Measurements from ENCODE around the gene MYH9. TPM values are rescaled to one million over a fixed set of nuclear protein-coding genes. Genes with fewer than 3 reads are reported as not detected.

Gene MYH9
- total RNA-seq, 1 experiment from 2014 or later = 758 TPM

DNA sequence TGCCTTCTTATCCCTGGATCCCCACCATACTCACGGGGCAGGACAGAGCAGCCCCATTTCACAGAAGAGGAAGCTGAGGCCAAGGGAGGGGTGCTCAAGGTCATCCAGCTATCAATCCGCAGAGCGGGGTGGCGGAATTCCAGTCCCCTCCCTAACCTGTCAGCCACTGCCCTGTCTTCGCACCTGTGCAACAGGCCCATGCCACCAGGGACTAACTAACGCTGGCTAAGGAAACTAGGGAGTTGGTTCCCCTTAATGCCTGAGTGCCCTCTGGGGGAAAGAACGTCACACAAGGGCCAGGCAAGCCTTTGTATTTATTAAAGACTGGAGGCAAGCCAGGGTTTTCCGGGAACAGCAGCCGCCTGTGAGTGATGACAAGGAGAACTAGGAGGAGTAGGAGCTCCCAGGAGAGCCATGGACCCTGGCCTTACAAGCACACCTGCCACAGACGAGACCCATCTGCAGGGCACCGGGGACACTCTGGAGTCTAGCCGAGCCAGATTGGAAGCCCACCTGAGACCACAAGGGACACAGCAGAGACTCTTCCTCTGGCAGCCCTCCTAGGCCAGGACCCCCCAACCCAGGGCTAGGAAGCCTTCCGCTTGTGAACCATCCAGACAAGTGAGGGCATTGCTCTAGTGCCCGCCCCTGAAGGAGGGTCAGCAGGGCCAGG, 64.4 kb downstream of the MYH9 start:
- H3K27ac ChIP-seq = no peak overlapping the region
- TF ChIP-seq EZH2 (IDR thresholded peaks at IDR 0.05; ENCODE audit: low read depth) (no peak), CTCF (conservative IDR thresholded peaks at IDR 0.05) (no peak)
- POLR2A ChIA-PET (ENCODE audit: unreplicated experiment) = no interaction called here

GRCh38 chr22:36322602-36322915, 65.2 kb downstream of the MYH9 start:
- Histone ChIP-seq H3K4me2 (no peak overlapping the region), H3K79me2 (ENCODE audit: low read depth) (peaks cover 62% of the 10 kb centered on the region), H3K27me3 (ENCODE audit: insufficient read depth, low read depth) (no peaks in the 10 kb centered on the region), H3K4me3 (no peak overlapping the region), H3K9me3 (ENCODE audit: insufficient read depth, low read depth) (no peaks in the 10 kb centered on the region), H3K27ac (no peak overlapping the region), H4K20me1 (ENCODE audit: insufficient read depth) (peaks cover 53% of the 10 kb centered on the region), H3K4me1 (replicated peaks; ENCODE audit: insufficient read depth) (no peaks in the 10 kb centered on the region), H3K36me3 (ENCODE audit: low read depth) (peaks cover 91% of the 10 kb centered on the region), H3K9me2 (ENCODE audit: insufficient read depth) (no peaks in the 10 kb centered on the region), H3F3A (ENCODE audit: insufficient read depth, low read depth) (peaks cover 100% of the 10 kb centered on the region), H2AFZ (no peak overlapping the region)
- DNase-seq = no peak
- TF ChIP-seq CTCF (conservative IDR thresholded peaks at IDR 0.05) (no peak), EZH2 (IDR thresholded peaks at IDR 0.05; ENCODE audit: low read depth) (no peak)
- POLR2A ChIA-PET (ENCODE audit: unreplicated experiment) = no interaction called here
- no TSS peak for BruUV-seq (replicated peaks)
- intact Hi-C loops (cut with micrococcal nuclease; ENCODE audit: unreplicated experiment) = no loop called here
- CTCF ChIA-PET = no interaction called here

More for the DNA sequence above, 64.4 kb downstream of the MYH9 start:
- CTCF ChIA-PET = no interaction called here
- intact Hi-C loops (cut with micrococcal nuclease; ENCODE audit: unreplicated experiment) = no loop called here
- Histone ChIP-seq H3K9me2 (ENCODE audit: insufficient read depth) (no peaks in the 10 kb centered on the region), H3F3A (ENCODE audit: insufficient read depth, low read depth) (peaks cover 100% of the 10 kb centered on the region), H2AFZ (no peak overlapping the region), H3K4me2 (no peak overlapping the region), H3K27me3 (ENCODE audit: insufficient read depth, low read depth) (no peaks in the 10 kb centered on the region), H3K36me3 (ENCODE audit: low read depth) (peaks cover 89% of the 10 kb centered on the region), H3K79me2 (ENCODE audit: low read depth) (peaks cover 69% of the 10 kb centered on the region), H4K20me1 (ENCODE audit: insufficient read depth) (peaks cover 47% of the 10 kb centered on the region), H3K9me3 (ENCODE audit: insufficient read depth, low read depth) (no peaks in the 10 kb centered on the region), H3K4me3 (no peak overlapping the region), H3K4me1 (replicated peaks; ENCODE audit: insufficient read depth) (peaks cover 4% of the 10 kb centered on the region)
- BruUV-seq (replicated peaks) = no TSS peak
- no peak for DNase-seq

GRCh38 chr22:36321797-36322601, 65.8 kb downstream of the MYH9 start:
- H3K79me2 ChIP-seq (ENCODE audit: low read depth) = peaks cover 56% of the 10 kb centered on the region
- H3K4me2 ChIP-seq = no peak overlapping the region
- no peak overlapping the region for H2AFZ ChIP-seq
- H3K36me3 ChIP-seq (ENCODE audit: low read depth) = peaks cover 91% of the 10 kb centered on the region
- peaks cover 100% of the 10 kb centered on the region for H3F3A ChIP-seq (ENCODE audit: insufficient read depth, low read depth)
- peaks cover 52% of the 10 kb centered on the region for H4K20me1 ChIP-seq (ENCODE audit: insufficient read depth)
- BruUV-seq (replicated peaks) = no TSS peak
- CTCF ChIA-PET = no interaction called here
- intact Hi-C loops (cut with micrococcal nuclease; ENCODE audit: unreplicated experiment) = no loop called here
- no peak overlapping the region for H3K4me3 ChIP-seq
- no peaks in the 10 kb centered on the region for H3K9me3 ChIP-seq (ENCODE audit: insufficient read depth, low read depth)
- no peaks in the 10 kb centered on the region for H3K27me3 ChIP-seq (ENCODE audit: insufficient read depth, low read depth)
- H3K27ac ChIP-seq = no peak overlapping the region
- H3K4me1 ChIP-seq (replicated peaks; ENCODE audit: insufficient read depth) = no peaks in the 10 kb centered on the region
- DNase-seq = no peak
- TF ChIP-seq EZH2 (IDR thresholded peaks at IDR 0.05; ENCODE audit: low read depth) (no peak), CTCF (conservative IDR thresholded peaks at IDR 0.05) (no peak)
- POLR2A ChIA-PET (ENCODE audit: unreplicated experiment) = no interaction called here
- no peaks in the 10 kb centered on the region for H3K9me2 ChIP-seq (ENCODE audit: insufficient read depth)
